GM18498 (cell line): ENCODE results near the gene VPS4A.
"Not testable (repeated sequence)": the region's sequence is repeated elsewhere in the genome, so short reads cannot be mapped to it uniquely, and the experiment has no call there.

Experiments used
- ATAC-seq: cut with Tn5 transposase; IDR thresholded peaks from one replicate; pipeline ENCODE4 v1.9.1; 2021; ENCODE audit warnings: mild to moderate bottlenecking, moderate library complexity; ENCODE audit not compliant: unreplicated experiment

The VPS4A gene

DNA sequence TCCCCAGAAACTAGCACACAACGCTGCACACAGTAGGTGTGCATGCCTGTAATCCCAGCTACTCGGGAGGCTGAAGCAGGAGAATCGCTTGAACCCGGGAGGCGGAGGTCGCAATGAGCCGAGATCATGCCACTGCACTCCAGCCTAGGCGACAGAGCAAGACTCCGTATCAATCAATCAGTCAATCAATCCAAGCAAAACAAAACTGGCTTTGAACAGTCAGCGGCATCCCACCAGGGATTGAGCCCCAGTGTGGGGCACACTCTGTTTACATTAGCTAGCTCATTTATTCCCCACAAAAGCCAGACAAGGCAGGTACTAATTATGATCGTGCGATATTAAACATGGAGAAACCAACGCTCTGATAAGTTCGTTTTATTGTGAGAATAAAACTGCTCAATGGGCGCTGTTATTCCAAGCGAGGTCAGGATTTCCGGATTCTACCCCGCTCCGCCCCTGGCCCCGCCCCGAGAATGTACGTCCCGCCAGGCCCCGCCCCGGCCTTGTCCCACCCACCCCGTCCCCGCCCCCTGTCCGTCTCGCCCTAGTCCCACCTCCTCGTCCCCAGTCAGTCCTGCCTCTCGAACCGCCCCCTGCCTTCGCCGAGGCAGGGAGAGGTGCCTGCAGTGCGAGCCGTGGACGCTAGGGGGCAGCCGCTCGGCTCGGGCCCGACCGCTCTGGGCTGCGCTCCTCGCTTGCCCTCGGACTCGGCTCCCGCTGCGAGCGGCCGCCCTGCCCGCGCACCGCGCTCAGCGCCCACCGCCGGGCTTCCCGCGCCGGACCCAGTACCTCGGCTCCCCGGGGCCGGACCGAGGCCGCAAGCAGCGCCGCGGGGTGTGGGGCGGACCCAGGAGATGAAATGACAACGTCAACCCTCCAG lies at the start of gene VPS4A:
TSS of gene VPS4A (plus strand) at position 698 of the 880 bp plus-strand sequence. CDS start at position 860, 162 bp downstream.
- peak; percentile 94 for ATAC-seq

DNA sequence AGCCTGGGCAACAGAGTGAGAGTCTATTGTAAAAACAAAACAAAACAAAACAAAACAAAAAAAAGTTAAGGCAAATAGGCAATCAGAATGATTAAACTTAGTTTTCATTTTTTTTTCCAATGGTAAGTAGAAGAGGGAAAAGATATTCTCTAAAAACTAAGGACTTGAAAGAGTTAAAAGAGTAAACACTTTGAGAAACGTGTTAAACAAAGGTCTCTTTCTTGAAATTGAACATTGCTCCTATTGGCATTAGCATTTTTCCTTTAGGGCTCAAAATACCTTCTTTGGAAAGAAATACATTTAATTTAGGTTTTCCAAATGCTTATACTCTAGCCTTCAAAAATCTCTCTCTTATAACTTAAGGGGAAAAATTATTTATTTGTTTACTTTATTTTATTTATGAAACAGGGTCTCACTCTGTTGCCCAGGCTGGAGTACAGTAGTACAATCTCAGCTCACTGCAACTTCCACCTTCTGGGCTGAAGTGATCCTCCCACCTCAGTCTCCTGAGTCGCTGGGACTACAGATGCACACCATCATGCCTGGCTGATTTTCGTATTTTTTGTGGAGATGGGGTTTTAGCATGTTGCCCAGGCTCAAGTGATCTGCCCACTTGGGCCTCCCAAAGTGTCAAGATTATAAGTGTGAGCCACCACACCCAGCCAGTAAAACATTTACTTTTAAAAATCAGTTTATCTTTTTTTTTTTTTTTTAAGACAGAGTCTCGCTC lies 44.7 kb upstream of the VPS4A start:
- ATAC-seq: no peak

GRCh38 chr16:69267633-69268032 lies 43.5 kb upstream of the VPS4A start:
- ATAC-seq: no peak

DNA sequence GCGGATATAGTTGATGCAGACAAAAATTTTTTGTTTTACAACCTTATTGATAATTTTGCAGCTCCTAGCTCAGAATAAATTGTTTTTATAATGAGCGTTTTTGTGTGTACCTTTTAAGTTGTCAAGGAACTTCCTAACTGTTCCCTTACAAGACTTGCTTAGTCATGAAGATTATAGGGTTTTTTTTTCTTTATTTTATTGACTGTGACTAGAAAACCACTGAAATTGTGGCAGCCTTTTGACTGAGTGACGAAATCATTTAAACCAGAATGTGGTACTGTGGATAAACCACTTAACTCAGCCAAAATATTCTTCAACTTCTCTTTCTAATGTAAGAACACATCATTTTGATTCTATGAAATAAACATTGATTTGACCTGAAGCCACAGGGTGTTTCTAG lies 40.8 kb upstream of the VPS4A start:
- no peak for ATAC-seq

- no peak for ATAC-seq
Observed at GRCh38 chr16:69270831-69271230, 40.3 kb upstream of the VPS4A start.

DNA sequence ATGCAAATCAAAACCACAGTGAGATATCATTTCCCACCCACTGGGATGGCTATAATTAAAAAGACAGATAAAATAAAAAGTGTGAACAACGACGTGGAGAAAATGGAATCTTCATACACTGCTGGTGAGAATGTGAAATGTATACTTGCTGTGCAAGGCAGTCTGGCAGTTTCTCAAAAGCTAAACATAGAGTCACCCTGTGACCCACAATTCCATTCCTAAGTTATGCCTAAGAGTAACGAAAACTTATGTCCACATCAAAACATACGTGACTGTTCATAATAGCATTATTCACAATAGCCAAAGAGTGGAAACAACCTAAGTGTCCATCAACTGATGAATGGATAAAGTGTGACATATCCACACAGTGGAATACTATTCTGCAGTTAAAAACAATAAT lies 38.1 kb upstream of the VPS4A start:
- ATAC-seq: no peak

DNA sequence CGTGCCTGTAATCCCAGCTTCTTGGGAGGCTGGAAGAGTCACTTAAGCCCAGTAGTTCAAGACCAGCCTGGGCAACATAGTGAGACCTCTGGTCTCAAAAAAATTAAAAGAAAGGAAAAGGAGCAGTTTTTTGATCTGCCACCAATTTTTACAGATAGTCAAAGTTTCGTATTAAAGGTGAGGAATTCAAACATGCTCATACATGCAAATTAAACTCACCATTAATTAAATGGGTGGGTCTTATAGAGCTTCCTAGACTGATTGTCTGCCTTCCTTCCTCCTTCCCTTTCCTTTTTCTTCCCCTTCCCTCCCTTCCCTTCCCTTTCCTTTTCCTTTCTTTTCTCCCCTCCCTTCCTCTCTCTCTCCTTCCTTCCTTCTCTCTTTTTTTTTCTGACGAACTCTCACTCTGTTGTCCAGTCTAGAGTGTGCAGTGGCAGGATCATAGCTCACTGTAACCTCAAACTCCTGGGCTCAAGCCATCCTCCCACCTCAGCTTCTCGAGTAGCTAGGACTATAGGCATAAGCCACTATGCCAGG lies 36.4 kb upstream of the VPS4A start:
- no peak for ATAC-seq

- no peak for ATAC-seq
Observed at GRCh38 chr16:69276148-69277115, 34.7 kb upstream of the VPS4A start.

DNA sequence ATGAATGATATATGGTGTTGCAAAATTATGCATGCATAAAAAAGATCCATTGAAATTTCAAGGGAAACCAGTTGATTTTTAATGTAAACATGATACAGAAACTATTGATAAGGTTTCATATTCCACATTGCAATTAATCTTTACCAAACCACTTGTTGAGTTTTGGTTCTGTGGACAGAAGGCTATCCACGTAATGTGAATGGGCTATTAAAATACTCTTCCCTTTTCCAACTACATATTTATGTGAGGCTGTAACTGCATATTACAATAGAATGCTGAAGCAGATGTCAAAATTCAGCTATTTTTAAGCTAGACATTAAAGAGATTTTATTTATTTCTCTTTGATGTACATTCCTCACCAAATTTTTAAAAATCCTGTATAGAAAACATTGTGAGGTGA lies 33.7 kb upstream of the VPS4A start:
- ATAC-seq: no peak

GRCh38 chr16:69283851-69284250 lies 27.3 kb upstream of the VPS4A start:
- ATAC-seq: no peak

DNA sequence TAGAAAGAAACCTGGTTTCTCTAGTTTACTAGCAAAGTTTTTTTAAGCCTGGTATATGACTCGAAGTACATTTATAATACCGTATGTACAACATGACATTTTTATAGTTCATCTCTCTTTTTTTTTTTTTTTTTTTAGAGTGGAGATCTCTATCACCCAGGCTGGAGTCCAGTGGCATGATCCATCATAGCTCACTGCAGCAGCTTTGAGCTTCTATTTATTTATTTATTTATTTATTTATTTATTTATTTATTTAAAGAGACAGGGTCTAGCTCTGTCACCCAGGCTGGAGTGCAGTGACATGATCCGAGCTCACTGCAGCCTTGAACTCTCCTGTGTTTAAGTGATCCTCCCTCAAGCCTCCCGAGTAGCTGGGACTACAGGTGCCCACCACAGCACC lies 25.9 kb upstream of the VPS4A start:
- no peak for ATAC-seq

GRCh38 chr16:69286941-69287713 lies 24.0 kb upstream of the VPS4A start:
- no peak for ATAC-seq

GRCh38 chr16:69291657-69292056 lies 19.5 kb upstream of the VPS4A start:
- ATAC-seq: not testable (repeated sequence)

DNA sequence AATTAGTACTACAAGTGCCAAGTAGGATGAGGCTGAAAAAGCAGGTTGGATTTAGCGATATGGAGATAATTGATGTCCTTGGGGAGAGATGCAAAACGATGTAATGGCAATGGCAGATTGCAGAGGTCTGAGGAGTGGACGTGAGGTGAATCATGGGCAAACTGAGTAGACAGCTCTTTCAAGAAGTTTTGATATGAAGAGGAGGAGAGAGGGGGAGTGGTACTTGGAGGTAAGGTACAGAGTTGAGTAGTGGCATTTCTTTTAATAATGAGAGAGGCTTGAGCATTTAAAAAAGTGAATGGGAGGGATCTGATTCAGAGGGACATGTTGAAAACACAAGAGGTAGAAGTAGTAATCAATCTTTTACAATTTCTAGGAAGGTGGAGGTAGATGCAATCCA lies 17.7 kb upstream of the VPS4A start:
- ATAC-seq: no peak

- no peak for ATAC-seq
Observed at GRCh38 chr16:69294051-69294450, 17.1 kb upstream of the VPS4A start.

GRCh38 chr16:69296771-69297170 lies 14.4 kb upstream of the VPS4A start:
- not testable (repeated sequence) for ATAC-seq

DNA sequence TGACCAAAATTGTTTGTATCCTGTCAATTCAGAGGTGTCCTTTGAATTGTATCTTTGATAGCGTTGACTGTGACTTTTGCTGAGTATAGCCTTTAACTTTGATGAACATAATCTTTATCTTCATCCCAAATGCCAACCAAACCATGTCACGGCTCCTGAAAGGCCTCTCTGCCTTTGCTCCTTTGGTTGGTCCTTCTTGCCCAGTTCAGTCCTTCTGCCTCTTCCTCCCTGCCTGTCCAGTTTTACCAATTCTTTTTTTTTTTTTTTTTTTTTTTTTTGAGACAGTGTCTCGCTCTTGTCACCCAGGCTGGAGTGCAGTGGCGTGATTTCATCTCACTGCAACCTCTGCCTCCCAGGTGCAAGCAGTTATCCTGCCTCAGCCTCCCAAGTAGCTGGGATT lies 12.9 kb upstream of the VPS4A start:
- no peak for ATAC-seq

DNA sequence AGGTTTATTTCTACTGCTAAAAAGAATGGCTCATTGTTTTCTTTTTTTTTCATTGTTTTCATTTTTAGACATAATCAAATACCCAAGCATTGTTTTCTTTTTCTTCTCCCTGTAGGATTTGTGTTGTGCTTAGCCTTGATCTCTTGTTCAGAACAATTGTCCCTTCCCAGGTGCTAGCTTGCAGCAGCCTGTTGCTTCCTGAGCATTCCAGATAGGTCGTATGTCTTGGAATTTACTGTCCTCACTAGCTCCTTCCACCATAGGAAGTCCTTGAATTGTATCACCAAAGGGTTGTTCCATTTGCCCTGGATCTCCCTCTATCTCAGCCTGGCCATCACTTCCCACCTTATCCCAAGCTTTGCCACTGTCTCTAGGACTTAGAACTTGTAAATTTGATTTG lies 10.0 kb upstream of the VPS4A start:
- ATAC-seq: no peak

- no peak for ATAC-seq
Observed at GRCh38 chr16:69301861-69302260, 9.3 kb upstream of the VPS4A start.

DNA sequence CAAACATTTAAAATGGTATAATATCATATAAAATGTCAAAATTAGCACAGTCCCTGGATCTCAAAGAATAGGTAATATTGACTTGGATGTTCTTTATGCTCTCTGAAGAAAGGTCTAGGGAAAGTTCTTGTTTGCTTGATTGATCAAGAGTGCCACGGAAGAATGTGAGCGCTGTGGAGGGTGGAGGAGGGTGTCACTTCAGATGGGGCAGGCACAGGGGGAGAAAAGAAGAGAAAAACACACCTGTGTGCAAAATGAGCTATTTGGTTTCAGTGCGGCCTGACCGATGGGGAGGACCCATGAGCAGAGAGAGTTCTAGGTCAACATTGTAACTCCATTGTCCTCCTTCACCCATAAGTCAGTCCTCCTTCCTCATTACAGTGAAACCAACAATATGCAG lies 8.8 kb upstream of the VPS4A start:
- ATAC-seq: no peak
